ENCODE measurements around the gene GNAS-AS1.

The GNAS-AS1 gene

DNA sequence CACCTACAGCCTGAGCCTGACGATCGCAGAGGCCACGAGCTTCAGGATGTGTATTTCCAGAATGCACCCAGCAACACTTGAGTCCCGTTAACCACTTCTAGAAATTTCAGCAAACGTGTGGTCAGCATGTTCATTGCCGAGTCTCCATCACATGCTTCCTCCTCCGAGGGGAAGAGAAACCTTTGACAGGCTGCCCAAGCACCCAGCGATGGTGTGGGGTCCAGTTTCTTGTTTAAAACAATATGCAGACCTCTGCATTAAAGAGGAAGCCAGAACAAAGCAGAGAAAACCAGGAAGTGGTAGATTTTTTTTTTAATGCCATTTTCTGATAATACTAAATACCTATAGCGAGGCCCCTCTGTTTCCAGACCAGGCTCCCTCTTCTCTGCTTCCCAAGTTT is 71.9 kb downstream of the GNAS-AS1 start:
- DNase-seq (ENCODE audit: low spot score) = no peak

DNA sequence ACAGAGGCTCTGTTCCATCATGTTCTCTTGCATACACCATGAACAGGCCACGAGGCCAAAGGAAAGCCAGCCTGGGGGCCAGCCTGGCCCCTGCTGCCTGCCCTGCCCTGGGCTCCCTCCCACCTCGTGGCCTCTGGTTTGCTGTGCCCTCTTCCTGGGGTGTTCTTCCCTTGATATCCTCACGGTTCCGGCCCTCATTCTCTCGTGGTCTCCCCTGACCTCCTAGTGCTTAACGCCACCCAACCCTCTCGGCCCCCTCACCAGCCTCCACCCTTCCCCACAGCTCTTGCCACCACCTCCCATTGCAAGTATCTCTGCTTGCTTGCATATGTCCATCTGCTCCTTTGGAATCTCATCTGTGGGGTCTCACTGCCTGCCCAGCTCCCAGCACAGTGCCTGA is 73.0 kb downstream of the GNAS-AS1 start:
- no peak for DNase-seq (ENCODE audit: low spot score)

- DNase-seq (ENCODE audit: low spot score) = no peak
These were observed 74.6 kb downstream of the GNAS-AS1 start for GRCh38 chr20:58776109-58776508.

DNA sequence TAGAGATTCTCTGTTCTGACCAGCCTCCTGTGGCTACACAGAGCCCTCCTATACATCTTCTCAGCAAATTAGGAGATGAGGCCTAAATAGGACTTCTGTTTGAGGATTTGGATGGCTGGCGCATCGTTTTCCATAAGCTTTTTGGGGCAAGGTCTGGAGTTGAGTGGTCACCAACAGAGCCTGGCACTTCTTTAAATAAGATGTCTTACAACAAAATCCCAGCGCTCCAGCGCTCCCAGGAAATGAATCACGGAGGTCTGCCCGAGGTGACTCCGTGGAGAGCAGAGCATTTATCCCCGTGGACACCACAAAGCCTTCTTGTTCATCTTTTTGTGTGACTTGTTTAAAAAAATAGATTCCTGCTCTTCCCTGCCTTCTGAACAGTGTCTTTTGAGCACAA is 75.3 kb downstream of the GNAS-AS1 start:
- DNase-seq (ENCODE audit: low spot score) = no peak

- no peak for DNase-seq (ENCODE audit: low spot score)
These were observed 75.9 kb downstream of the GNAS-AS1 start for GRCh38 chr20:58774667-58775263.

GRCh38 chr20:58774214-58774613 is 76.5 kb downstream of the GNAS-AS1 start:
- no peak for DNase-seq (ENCODE audit: low spot score)

DNA sequence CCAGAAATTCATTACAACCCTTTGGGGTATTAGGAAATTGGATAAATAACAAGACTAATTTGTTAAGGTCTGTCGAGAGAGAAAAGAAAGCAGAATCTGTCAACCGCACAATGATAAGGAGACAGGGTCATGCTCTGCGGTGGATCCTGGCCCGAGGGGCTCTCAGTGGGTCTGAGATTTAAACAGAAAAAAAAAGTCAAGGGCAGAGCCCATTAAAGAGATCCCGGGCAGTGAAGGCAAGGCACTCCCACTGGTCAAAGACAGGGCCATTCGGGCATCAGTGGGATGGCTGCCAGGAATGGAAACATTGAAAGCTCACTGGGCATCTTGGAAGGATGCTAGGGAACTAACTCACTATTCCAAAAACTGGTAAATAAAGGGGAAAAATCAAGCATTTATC is 77.9 kb downstream of the GNAS-AS1 start:
- no peak for DNase-seq (ENCODE audit: low spot score)
